ENCODE data around the gene RARRES2.

Gene RARRES2

DNA sequence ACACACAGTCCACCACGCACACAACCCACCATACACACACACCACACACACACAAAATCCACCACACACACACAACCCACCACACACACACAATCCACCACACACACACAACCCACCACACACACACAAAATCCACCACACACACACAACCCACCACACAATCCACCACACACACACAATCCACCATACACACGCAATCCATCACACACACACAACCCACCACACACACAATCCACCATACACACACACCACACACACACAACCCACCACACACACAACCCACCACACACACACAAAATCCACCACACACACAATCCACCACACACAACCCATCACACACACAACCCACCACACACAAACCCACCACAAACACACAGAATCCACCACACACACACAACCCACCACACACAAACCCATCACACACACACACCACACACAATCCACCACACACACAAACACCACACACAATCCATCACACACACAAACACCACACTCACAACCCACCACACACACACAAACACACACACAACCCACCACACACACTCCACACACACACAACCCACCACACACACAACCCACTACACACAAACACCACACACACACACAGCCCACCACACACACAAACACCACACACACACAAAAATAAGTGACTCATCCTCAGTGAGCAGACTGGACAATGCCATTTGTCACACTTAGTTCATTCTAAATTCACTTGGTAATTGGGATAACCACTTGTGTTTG is 18.4 kb upstream of the RARRES2 start:
- Histone ChIP-seq H3K9me3 (replicated peaks; ENCODE audit: low read length) (no peaks in the 10 kb centered on the region), H3K4me2 (ENCODE audit: low read length) (no peak overlapping the region), H3K4me3 (ENCODE audit: low read length) (no peak overlapping the region), H3K36me3 (ENCODE audit: insufficient read depth, low read length) (no peaks in the 10 kb centered on the region), H3K4me1 (ENCODE audit: control insufficient read depth, insufficient read depth, low read length) (peaks cover 4% of the 10 kb centered on the region), H3K27me3 (ENCODE audit: control insufficient read depth, insufficient read depth, low read length) (peaks cover 9% of the 10 kb centered on the region), H3K9ac (ENCODE audit: low read depth, low read length) (no peak overlapping the region)

- Histone ChIP-seq H3K27me3 (ENCODE audit: control insufficient read depth, insufficient read depth, low read length) (peaks cover 9% of the 10 kb centered on the region), H3K9me3 (replicated peaks; ENCODE audit: low read length) (no peaks in the 10 kb centered on the region)
Observed at GRCh38 chr7:150358988-150359621, 17.7 kb upstream of the RARRES2 start.

GRCh38 chr7:150358433-150358832 is 17.0 kb upstream of the RARRES2 start:
- Histone ChIP-seq H3K36me3 (ENCODE audit: insufficient read depth, low read length) (no peaks in the 10 kb centered on the region), H3K9me3 (replicated peaks; ENCODE audit: low read length) (no peaks in the 10 kb centered on the region), H3K4me1 (ENCODE audit: control insufficient read depth, insufficient read depth, low read length) (peaks cover 4% of the 10 kb centered on the region), H3K4me2 (ENCODE audit: low read length) (no peak overlapping the region), H3K27me3 (ENCODE audit: control insufficient read depth, insufficient read depth, low read length) (peaks cover 9% of the 10 kb centered on the region), H3K9ac (ENCODE audit: low read depth, low read length) (no peak overlapping the region), H3K4me3 (ENCODE audit: low read length) (no peak overlapping the region)

More at GRCh38 chr7:150358988-150359621, 17.7 kb upstream of the RARRES2 start:
- Histone ChIP-seq H3K36me3 (ENCODE audit: insufficient read depth, low read length) (no peaks in the 10 kb centered on the region), H3K4me2 (ENCODE audit: low read length) (no peak overlapping the region), H3K9ac (ENCODE audit: low read depth, low read length) (no peak overlapping the region), H3K4me1 (ENCODE audit: control insufficient read depth, insufficient read depth, low read length) (peaks cover 4% of the 10 kb centered on the region), H3K4me3 (ENCODE audit: low read length) (no peak overlapping the region)

- Histone ChIP-seq H3K36me3 (ENCODE audit: insufficient read depth, low read length) (no peaks in the 10 kb centered on the region), H3K9ac (ENCODE audit: low read depth, low read length) (no peak overlapping the region), H3K27me3 (ENCODE audit: control insufficient read depth, insufficient read depth, low read length) (peaks cover 6% of the 10 kb centered on the region), H3K4me2 (ENCODE audit: low read length) (no peak overlapping the region), H3K9me3 (replicated peaks; ENCODE audit: low read length) (no peaks in the 10 kb centered on the region), H3K4me1 (ENCODE audit: control insufficient read depth, insufficient read depth, low read length) (peaks cover 4% of the 10 kb centered on the region), H3K4me3 (ENCODE audit: low read length) (no peak overlapping the region)
Observed at GRCh38 chr7:150357771-150358427, 16.5 kb upstream of the RARRES2 start.

DNA sequence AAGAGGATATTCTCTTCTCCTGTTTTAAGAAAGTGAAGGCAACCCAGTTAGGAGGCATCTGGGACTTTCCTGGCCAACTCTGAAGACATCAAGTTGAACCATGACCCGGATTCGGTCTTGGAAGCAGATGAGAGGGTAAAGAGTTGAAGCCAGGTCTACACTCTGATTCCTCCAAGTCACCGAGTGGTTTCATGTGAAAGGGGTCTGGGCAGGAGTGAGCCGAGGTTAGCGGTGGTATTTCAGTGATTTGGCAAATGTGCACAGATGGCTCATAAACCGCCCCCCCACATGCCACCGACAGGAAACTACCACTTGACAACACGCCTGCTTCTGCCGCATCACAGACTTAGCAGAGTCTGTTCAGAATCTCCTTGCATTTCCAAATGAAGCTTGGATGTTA is 15.8 kb upstream of the RARRES2 start:
- Histone ChIP-seq H3K4me2 (ENCODE audit: low read length) (no peak overlapping the region), H3K9me3 (replicated peaks; ENCODE audit: low read length) (no peaks in the 10 kb centered on the region), H3K9ac (ENCODE audit: low read depth, low read length) (no peak overlapping the region), H3K4me3 (ENCODE audit: low read length) (no peak overlapping the region), H3K36me3 (ENCODE audit: insufficient read depth, low read length) (no peaks in the 10 kb centered on the region), H3K4me1 (ENCODE audit: control insufficient read depth, insufficient read depth, low read length) (peaks cover 4% of the 10 kb centered on the region), H3K27me3 (ENCODE audit: control insufficient read depth, insufficient read depth, low read length) (no peaks in the 10 kb centered on the region)

DNA sequence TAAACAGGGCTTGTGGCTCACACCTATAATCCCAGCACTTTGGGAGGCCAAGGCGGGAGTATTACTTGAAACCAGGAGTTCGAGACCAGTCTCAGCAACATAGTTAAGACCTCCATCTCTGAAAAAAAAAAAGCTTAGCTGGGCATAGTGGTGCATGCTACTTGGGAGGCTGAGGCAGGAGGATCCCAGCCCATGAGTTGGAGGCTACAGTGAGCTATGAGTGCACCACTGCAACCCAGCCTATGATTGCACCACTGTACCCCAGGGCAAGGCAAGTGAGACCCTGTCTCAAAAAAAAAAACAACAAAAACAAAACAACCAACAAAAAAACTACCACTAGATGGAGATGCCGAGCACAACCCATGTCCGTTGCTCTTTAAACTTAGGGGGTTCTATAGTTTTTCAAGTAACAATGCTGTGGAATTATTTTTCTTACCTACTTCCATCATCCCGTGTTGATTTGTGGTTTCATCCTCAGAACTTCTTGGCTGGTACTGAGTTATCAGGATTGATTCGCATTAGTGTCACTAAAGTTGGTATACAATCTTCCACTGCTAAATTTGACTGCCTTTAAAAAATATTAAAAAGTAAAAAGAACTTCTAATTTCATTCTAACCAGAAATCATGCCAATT is 15.0 kb upstream of the RARRES2 start:
- Histone ChIP-seq H3K4me2 (ENCODE audit: low read length) (no peak overlapping the region), H3K27me3 (ENCODE audit: control insufficient read depth, insufficient read depth, low read length) (peaks cover 4% of the 10 kb centered on the region), H3K9me3 (replicated peaks; ENCODE audit: low read length) (no peaks in the 10 kb centered on the region), H3K4me3 (ENCODE audit: low read length) (no peak overlapping the region), H3K4me1 (ENCODE audit: control insufficient read depth, insufficient read depth, low read length) (peaks cover 4% of the 10 kb centered on the region), H3K36me3 (ENCODE audit: insufficient read depth, low read length) (no peaks in the 10 kb centered on the region), H3K9ac (ENCODE audit: low read depth, low read length) (no peak overlapping the region)

- Histone ChIP-seq H3K9me3 (replicated peaks; ENCODE audit: low read length) (no peaks in the 10 kb centered on the region), H3K4me1 (ENCODE audit: control insufficient read depth, insufficient read depth, low read length) (peaks cover 4% of the 10 kb centered on the region), H3K27me3 (ENCODE audit: control insufficient read depth, insufficient read depth, low read length) (peaks cover 4% of the 10 kb centered on the region), H3K9ac (ENCODE audit: low read depth, low read length) (no peak overlapping the region), H3K36me3 (ENCODE audit: insufficient read depth, low read length) (no peaks in the 10 kb centered on the region), H3K4me3 (ENCODE audit: low read length) (no peak overlapping the region), H3K4me2 (ENCODE audit: low read length) (no peak overlapping the region)
Observed at GRCh38 chr7:150355666-150356059, 14.2 kb upstream of the RARRES2 start.

DNA sequence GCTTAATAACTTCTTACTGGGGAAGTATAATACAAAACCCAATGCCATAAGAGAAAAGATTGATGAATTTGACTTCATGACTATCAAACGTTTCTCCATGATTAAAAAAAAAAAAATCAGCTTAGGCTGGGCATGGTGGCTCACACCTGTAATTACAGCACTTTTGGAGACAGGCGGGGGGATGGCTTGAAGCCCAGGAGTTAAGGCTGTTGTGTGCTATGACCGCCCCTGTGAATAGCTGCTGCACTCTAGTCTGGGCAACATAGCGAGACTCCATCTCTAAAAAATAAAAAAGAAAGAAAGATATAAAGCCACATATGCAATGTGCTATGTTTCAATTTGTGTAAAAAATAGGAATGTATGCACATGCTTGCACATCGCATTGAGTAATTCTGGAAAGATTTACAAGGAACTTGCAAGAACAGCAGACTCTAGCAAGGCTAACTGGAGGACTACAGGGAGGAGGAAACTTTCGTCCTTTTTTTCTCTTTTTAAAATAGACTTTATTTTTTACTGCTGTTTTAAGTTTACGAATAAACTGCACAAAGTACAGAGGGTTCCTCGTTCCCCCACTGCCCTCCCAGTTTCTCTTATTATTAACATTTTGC is 10.3 kb upstream of the RARRES2 start:
- H3K4me1 ChIP-seq (ENCODE audit: control insufficient read depth, insufficient read depth, low read length), result no peaks in the 10 kb centered on the region
- H3K4me2 ChIP-seq (ENCODE audit: low read length), result no peak overlapping the region
- peaks cover 9% of the 10 kb centered on the region for H3K27me3 ChIP-seq (ENCODE audit: control insufficient read depth, insufficient read depth, low read length)
- H3K4me3 ChIP-seq (ENCODE audit: low read length), result no peak overlapping the region
- no peak overlapping the region for H3K9ac ChIP-seq (ENCODE audit: low read depth, low read length)
- no peaks in the 10 kb centered on the region for H3K36me3 ChIP-seq (ENCODE audit: insufficient read depth, low read length)
- no peaks in the 10 kb centered on the region for H3K9me3 ChIP-seq (replicated peaks; ENCODE audit: low read length)

GRCh38 chr7:150346922-150347321 is 5.5 kb upstream of the RARRES2 start:
- Histone ChIP-seq H3K9me3 (replicated peaks; ENCODE audit: low read length) (no peaks in the 10 kb centered on the region), H3K4me1 (ENCODE audit: control insufficient read depth, insufficient read depth, low read length) (no peaks in the 10 kb centered on the region), H3K27me3 (ENCODE audit: control insufficient read depth, insufficient read depth, low read length) (peaks cover 30% of the 10 kb centered on the region), H3K9ac (ENCODE audit: low read depth, low read length) (no peak overlapping the region), H3K4me2 (ENCODE audit: low read length) (no peak overlapping the region), H3K36me3 (ENCODE audit: insufficient read depth, low read length) (no peaks in the 10 kb centered on the region), H3K4me3 (ENCODE audit: low read length) (no peak overlapping the region)

- Histone ChIP-seq H3K4me3 (ENCODE audit: low read length) (no peak overlapping the region), H3K9ac (ENCODE audit: low read depth, low read length) (no peak overlapping the region), H3K4me2 (ENCODE audit: low read length) (no peak overlapping the region), H3K36me3 (ENCODE audit: insufficient read depth, low read length) (no peaks in the 10 kb centered on the region), H3K27me3 (ENCODE audit: control insufficient read depth, insufficient read depth, low read length) (peaks cover 40% of the 10 kb centered on the region), H3K4me1 (ENCODE audit: control insufficient read depth, insufficient read depth, low read length) (peaks cover 4% of the 10 kb centered on the region), H3K9me3 (replicated peaks; ENCODE audit: low read length) (no peaks in the 10 kb centered on the region)
Observed at GRCh38 chr7:150345012-150345411, 3.6 kb upstream of the RARRES2 start.

GRCh38 chr7:150344299-150344698 is 2.9 kb upstream of the RARRES2 start:
- H3K9ac ChIP-seq (ENCODE audit: low read depth, low read length), result no peak overlapping the region

More at GRCh38 chr7:150344299-150344698, 2.9 kb upstream of the RARRES2 start:
- Histone ChIP-seq H3K4me2 (ENCODE audit: low read length) (no peak overlapping the region), H3K4me3 (ENCODE audit: low read length) (no peak overlapping the region), H3K36me3 (ENCODE audit: insufficient read depth, low read length) (no peaks in the 10 kb centered on the region), H3K27me3 (ENCODE audit: control insufficient read depth, insufficient read depth, low read length) (peaks cover 46% of the 10 kb centered on the region), H3K4me1 (ENCODE audit: control insufficient read depth, insufficient read depth, low read length) (peaks cover 10% of the 10 kb centered on the region), H3K9me3 (replicated peaks; ENCODE audit: low read length) (no peaks in the 10 kb centered on the region)
